Measurements from ENCODE around the gene ATPAF2.

DNA sequence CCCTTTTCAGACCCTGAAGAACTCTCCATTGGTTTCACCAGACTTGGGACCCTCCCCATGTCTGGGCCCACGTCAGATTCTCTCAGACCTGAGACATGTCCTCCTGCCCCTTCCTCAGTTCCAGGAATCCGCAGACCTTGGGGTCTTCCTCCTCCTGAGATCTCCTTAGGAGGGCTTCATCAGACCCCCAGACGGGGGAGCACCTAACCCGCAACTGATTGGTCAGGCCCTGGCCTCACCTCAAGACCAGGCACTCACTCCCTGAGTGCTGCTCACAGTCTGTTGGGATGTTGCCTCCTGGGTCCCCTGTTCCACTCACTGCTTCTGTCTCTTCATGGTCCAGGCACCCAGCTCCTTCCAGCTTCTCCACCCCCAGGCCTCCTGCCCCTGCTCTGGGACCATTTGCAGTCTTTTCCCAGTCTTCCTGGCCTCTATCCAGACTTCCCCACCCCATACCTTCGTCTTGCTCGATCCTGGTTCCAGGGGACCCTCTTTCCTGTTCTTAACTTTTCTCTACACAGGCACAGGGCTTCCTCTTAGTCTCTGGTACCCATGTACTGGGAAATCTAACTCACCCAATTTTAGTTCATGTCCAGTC, 1.4 kb upstream of the ATPAF2 start:
- TF ChIP-seq, protein P1, sequence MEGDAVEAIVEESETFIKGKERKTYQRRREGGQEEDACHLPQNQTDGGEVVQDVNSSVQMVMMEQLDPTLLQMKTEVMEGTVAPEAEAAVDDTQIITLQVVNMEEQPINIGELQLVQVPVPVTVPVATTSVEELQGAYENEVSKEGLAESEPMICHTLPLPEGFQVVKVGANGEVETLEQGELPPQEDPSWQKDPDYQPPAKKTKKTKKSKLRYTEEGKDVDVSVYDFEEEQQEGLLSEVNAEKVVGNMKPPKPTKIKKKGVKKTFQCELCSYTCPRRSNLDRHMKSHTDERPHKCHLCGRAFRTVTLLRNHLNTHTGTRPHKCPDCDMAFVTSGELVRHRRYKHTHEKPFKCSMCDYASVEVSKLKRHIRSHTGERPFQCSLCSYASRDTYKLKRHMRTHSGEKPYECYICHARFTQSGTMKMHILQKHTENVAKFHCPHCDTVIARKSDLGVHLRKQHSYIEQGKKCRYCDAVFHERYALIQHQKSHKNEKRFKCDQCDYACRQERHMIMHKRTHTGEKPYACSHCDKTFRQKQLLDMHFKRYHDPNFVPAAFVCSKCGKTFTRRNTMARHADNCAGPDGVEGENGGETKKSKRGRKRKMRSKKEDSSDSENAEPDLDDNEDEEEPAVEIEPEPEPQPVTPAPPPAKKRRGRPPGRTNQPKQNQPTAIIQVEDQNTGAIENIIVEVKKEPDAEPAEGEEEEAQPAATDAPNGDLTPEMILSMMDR (IDR thresholded peaks at IDR 0.05) = no peak
- TF ChIP-seq POLR2A (IDR thresholded peaks at IDR 0.05) = no peak
